OCI-LY1 (cell line): ENCODE data around the gene TNS3.

Experiments used
- EZH2 ChIP-seq: fragments of 200-600 bp; sonication (generic), shearing (Covaris generic); IDR thresholded peaks from 2 replicates; pipeline ENCODE4 v1.8.0; 2017; ENCODE audit warnings: borderline replicate concordance, mixed run types, mild to moderate bottlenecking, antibody characterized with exemption, low read length, moderate library complexity, mixed read lengths
- TF ChIP-seq, protein P1 (sequence below): fragments of 200-600 bp; sonication (generic), shearing (Covaris generic); IDR thresholded peaks from 2 replicates; pipeline ENCODE4 v1.5.1; 2017; ENCODE audit warnings: mild to moderate bottlenecking, antibody characterized with exemption, low read length, moderate library complexity, mixed read lengths

DNA sequence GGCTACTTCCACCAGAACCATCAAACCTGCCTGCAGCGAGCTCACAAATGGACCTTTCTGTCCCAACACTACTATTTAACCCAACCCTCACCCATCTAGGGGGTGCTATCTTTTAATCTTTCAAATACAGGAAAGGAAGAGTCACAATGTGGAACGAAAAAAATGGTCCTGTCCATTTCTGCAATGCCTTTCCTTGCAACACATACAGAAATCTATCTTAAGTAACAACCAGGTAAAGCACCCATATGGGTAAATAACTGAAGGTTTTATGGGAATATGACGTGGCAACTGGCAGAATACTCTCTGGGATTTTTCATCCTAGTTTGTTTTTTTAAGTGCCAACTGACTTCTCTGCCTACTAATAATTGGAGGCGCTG, 24.6 kb downstream of the TNS3 start:
- TF ChIP-seq, protein P1, sequence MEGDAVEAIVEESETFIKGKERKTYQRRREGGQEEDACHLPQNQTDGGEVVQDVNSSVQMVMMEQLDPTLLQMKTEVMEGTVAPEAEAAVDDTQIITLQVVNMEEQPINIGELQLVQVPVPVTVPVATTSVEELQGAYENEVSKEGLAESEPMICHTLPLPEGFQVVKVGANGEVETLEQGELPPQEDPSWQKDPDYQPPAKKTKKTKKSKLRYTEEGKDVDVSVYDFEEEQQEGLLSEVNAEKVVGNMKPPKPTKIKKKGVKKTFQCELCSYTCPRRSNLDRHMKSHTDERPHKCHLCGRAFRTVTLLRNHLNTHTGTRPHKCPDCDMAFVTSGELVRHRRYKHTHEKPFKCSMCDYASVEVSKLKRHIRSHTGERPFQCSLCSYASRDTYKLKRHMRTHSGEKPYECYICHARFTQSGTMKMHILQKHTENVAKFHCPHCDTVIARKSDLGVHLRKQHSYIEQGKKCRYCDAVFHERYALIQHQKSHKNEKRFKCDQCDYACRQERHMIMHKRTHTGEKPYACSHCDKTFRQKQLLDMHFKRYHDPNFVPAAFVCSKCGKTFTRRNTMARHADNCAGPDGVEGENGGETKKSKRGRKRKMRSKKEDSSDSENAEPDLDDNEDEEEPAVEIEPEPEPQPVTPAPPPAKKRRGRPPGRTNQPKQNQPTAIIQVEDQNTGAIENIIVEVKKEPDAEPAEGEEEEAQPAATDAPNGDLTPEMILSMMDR, result no peak
- TF ChIP-seq EZH2, result no peak
